Trophoblast cell (in vitro differentiated cells and primary cell): ENCODE measurements around the gene RAB13.

Experiments used
- DNase-seq, 2 donors: peaks; one replicate each; pipeline ENCODE4 v3.0.0-alpha.2; 2016
- H2AFZ ChIP-seq: 2 replicates; pipeline ENCODE4 v1.6.1; 2013; ENCODE audit warnings: low read length, moderate library complexity, mild to moderate bottlenecking; ENCODE audit not compliant: insufficient read depth, poor library complexity
- H2AK5ac ChIP-seq: 2 replicates; pipeline ENCODE4 v1.6.1; 2013; ENCODE audit warnings: mild to moderate bottlenecking, low read length
- H2BK120ac ChIP-seq: 2 replicates; pipeline ENCODE4 v1.6.1; 2013; ENCODE audit warnings: low read length, mild to moderate bottlenecking, moderate library complexity; ENCODE audit not compliant: insufficient read depth, poor library complexity
- H2BK12ac ChIP-seq: 2 replicates; pipeline ENCODE4 v1.6.1; 2013; ENCODE audit warnings: mild to moderate bottlenecking, low read length, moderate library complexity
- H2BK5ac ChIP-seq: 2 replicates; pipeline ENCODE4 v1.6.1; 2013; ENCODE audit warnings: low read length, low read depth, moderate library complexity, mild to moderate bottlenecking; ENCODE audit not compliant: poor library complexity
- H3K14ac ChIP-seq: 2 replicates; pipeline ENCODE4 v1.6.1; 2013; ENCODE audit warnings: mild to moderate bottlenecking, low read length
- H3K18ac ChIP-seq: 2 replicates; pipeline ENCODE4 v1.6.1; 2013; ENCODE audit warnings: mild to moderate bottlenecking, low read length
- H3K23ac ChIP-seq: 2 replicates; pipeline ENCODE4 v1.6.1; 2013; ENCODE audit warnings: low read length
- H3K27ac ChIP-seq: 2 replicates; pipeline ENCODE4 v1.5.1; 2013; ENCODE audit warnings: low read depth, mild to moderate bottlenecking, inconsistent platforms, low read length, moderate library complexity
- H3K27me3 ChIP-seq: 2 replicates; pipeline ENCODE4 v1.6.1; 2013; ENCODE audit warnings: inconsistent platforms, mild to moderate bottlenecking, low read length, moderate library complexity; ENCODE audit not compliant: insufficient read depth
- H3K36me3 ChIP-seq, 2 experiments: 1 replicate in 1 of 2; 2 replicates in 1 of 2; pipeline ENCODE4 v1.6.1; 2013; ENCODE audit warnings: low read length in 2 of 2, mild to moderate bottlenecking in 2 of 2, moderate library complexity in 1 of 2; ENCODE audit not compliant: insufficient read depth in 2 of 2, control insufficient read depth in 1 of 2
- H3K4ac ChIP-seq: 2 replicates; pipeline ENCODE4 v1.6.1; 2013; ENCODE audit warnings: low read depth, mild to moderate bottlenecking, low read length, moderate library complexity
- H3K4me1 ChIP-seq, 2 experiments: 1 replicate in 1 of 2; 2 replicates in 1 of 2; pipeline ENCODE4 v1.6.1; 2013; ENCODE audit warnings: low read length in 2 of 2, mild to moderate bottlenecking in 2 of 2, moderate library complexity in 1 of 2; ENCODE audit not compliant: insufficient read depth in 2 of 2, control insufficient read depth in 1 of 2
- H3K4me2 ChIP-seq: 2 replicates; pipeline ENCODE4 v1.6.1; 2013; ENCODE audit warnings: inconsistent platforms, mild to moderate bottlenecking, low read length, moderate library complexity
- H3K4me3 ChIP-seq: 2 replicates; pipeline ENCODE4 v1.5.1; 2013; ENCODE audit warnings: mild to moderate bottlenecking, low read depth, low read length, inconsistent platforms
- H3K79me1 ChIP-seq: one replicate; pipeline ENCODE4 v1.6.1; 2013; ENCODE audit warnings: low read length
- H3K79me2 ChIP-seq: 2 replicates; pipeline ENCODE4 v1.6.1; 2013; ENCODE audit warnings: low read length, mild to moderate bottlenecking; ENCODE audit not compliant: control insufficient read depth, insufficient read depth, poor library complexity
- H3K9ac ChIP-seq: 2 replicates; pipeline ENCODE4 v1.6.1; 2013; ENCODE audit warnings: mild to moderate bottlenecking, low read length
- H3K9me3 ChIP-seq: 2 replicates; pipeline ENCODE4 v1.6.1; 2013; ENCODE audit warnings: low read depth, mild to moderate bottlenecking, control low read depth, inconsistent platforms, low read length; ENCODE audit not compliant: insufficient read depth
- H4K12ac ChIP-seq: 2 replicates; pipeline ENCODE4 v1.6.1; 2013; ENCODE audit warnings: low read depth, mild to moderate bottlenecking, low read length, moderate library complexity
- H4K8ac ChIP-seq: 2 replicates; pipeline ENCODE4 v1.6.1; 2013; ENCODE audit warnings: low read depth, mild to moderate bottlenecking, low read length, moderate library complexity
- H4K91ac ChIP-seq: one replicate; pipeline ENCODE4 v1.6.1; 2013; ENCODE audit warnings: low read depth, mild to moderate bottlenecking, low read length, moderate library complexity
- WGBS: extraction: QIAGEN DNeasy Blood & Tissue Kit; methylation state at CpG from one replicate; pipeline ENCODE4 v1.1.7; 2013; ENCODE audit warnings: missing lambda C conversion rate; ENCODE audit not compliant: insufficient read length, insufficient coverage; ENCODE audit errors: extremely low coverage; 5-methylcytosine and 5-hydroxymethylcytosine counted together

Gene RAB13

GRCh38 chr1:153962088-153963029 lies 23.8 kb downstream of the RAB13 start:
- peak overlapping the region; percentile 47 for H4K12ac ChIP-seq
- peaks cover 27% of the 10 kb centered on the region for H3K79me2 ChIP-seq
- H2AK5ac ChIP-seq = peak overlapping the region; percentile 60
- WGBS = no CpG with 5 or more reads among the region's 16 CpGs
- no peaks in the 10 kb centered on the region for H3K27me3 ChIP-seq
- H3K9me3 ChIP-seq = no peaks in the 10 kb centered on the region
- peak overlapping the region; percentile 86 for H4K91ac ChIP-seq
- peak overlapping the region; percentile 76 for H3K4me3 ChIP-seq
- H3K23ac ChIP-seq = no peak overlapping the region
- peak; percentile 68 to 85 for DNase-seq
- peak overlapping the region; percentile 94 for H3K18ac ChIP-seq
- peak overlapping the region; percentile 5 for H2BK120ac ChIP-seq
- H3K4me2 ChIP-seq = peak overlapping the region; percentile 86
- peak overlapping the region; percentile 43 for H2BK5ac ChIP-seq
- H3K27ac ChIP-seq = peak overlapping the region; percentile 90
- no peak overlapping the region for H2BK12ac ChIP-seq
- H3K4ac ChIP-seq = peak overlapping the region; percentile 97
- H2AFZ ChIP-seq = peak overlapping the region; percentile 23
- H3K9ac ChIP-seq = peak overlapping the region; percentile 66
- peaks cover 11 to 13% of the 10 kb centered on the region in 2 experiments for H3K4me1 ChIP-seq
- peaks cover 13 to 22% of the 10 kb centered on the region in 2 experiments for H3K36me3 ChIP-seq
- peaks cover 32% of the 10 kb centered on the region for H3K79me1 ChIP-seq
- peak overlapping the region; percentile 83 for H4K8ac ChIP-seq
- H3K14ac ChIP-seq = peak overlapping the region; percentile 95

GRCh38 chr1:153961421-153961820 lies 24.7 kb downstream of the RAB13 start:
- H4K12ac ChIP-seq = no peak overlapping the region
- peaks cover 15 to 19% of the 10 kb centered on the region in 2 experiments for H3K4me1 ChIP-seq
- no CpG with 5 or more reads among the region's 4 CpGs for WGBS
- peak overlapping the region; percentile 17 for H3K14ac ChIP-seq
- no peaks in the 10 kb centered on the region for H3K27me3 ChIP-seq
- peaks cover 31% of the 10 kb centered on the region for H3K79me2 ChIP-seq
- H2BK5ac ChIP-seq = no peak overlapping the region
- H3K4me3 ChIP-seq = no peak overlapping the region
- no peak overlapping the region for H2AK5ac ChIP-seq
- no peak overlapping the region for H3K27ac ChIP-seq
- H3K79me1 ChIP-seq = peaks cover 28% of the 10 kb centered on the region
- H2BK120ac ChIP-seq = no peak overlapping the region
- H3K9me3 ChIP-seq = no peaks in the 10 kb centered on the region
- DNase-seq = no peak
- no peak overlapping the region for H4K91ac ChIP-seq
- no peak overlapping the region for H4K8ac ChIP-seq
- H3K4ac ChIP-seq = peak overlapping the region; percentile 97
- H3K9ac ChIP-seq = peak overlapping the region; percentile 50
- H3K18ac ChIP-seq = no peak overlapping the region
- peaks cover 13 to 22% of the 10 kb centered on the region in 2 experiments for H3K36me3 ChIP-seq
- H2BK12ac ChIP-seq = no peak overlapping the region
- no peak overlapping the region for H2AFZ ChIP-seq
- peak overlapping the region; percentile 86 for H3K4me2 ChIP-seq
- no peak overlapping the region for H3K23ac ChIP-seq

GRCh38 chr1:153960206-153960605 lies 25.9 kb downstream of the RAB13 start:
- Histone ChIP-seq H4K91ac (no peak overlapping the region), H3K9me3 (no peaks in the 10 kb centered on the region), H3K9ac (no peak overlapping the region), H4K12ac (no peak overlapping the region), H2BK120ac (no peak overlapping the region), H2AFZ (no peak overlapping the region), H2BK12ac (no peak overlapping the region), H3K79me2 (peaks cover 33% of the 10 kb centered on the region), H3K27ac (no peak overlapping the region), H3K14ac (no peak overlapping the region), H3K4me3 (no peak overlapping the region), H3K18ac (no peak overlapping the region), H3K36me3 (peaks cover 13 to 22% of the 10 kb centered on the region in 2 experiments), H3K79me1 (peaks cover 28% of the 10 kb centered on the region), H3K23ac (no peak overlapping the region), H2AK5ac (no peak overlapping the region), H3K4me2 (no peak overlapping the region), H2BK5ac (no peak overlapping the region), H4K8ac (no peak overlapping the region), H3K27me3 (no peaks in the 10 kb centered on the region), H3K4me1 (peaks cover 15 to 17% of the 10 kb centered on the region in 2 experiments), H3K4ac (no peak overlapping the region)
- WGBS = no CpG with 5 or more reads among the region's 11 CpGs
- DNase-seq = no peak

- Histone ChIP-seq H4K8ac (no peak overlapping the region), H3K9me3 (no peaks in the 10 kb centered on the region), H3K23ac (no peak overlapping the region), H3K4me2 (no peak overlapping the region), H3K4ac (no peak overlapping the region), H3K18ac (no peak overlapping the region), H3K27ac (no peak overlapping the region), H3K27me3 (no peaks in the 10 kb centered on the region), H3K14ac (no peak overlapping the region), H3K79me2 (peaks cover 33% of the 10 kb centered on the region), H3K4me3 (no peak overlapping the region), H4K12ac (no peak overlapping the region), H2BK120ac (no peak overlapping the region), H2BK5ac (no peak overlapping the region), H3K79me1 (peaks cover 28% of the 10 kb centered on the region), H3K36me3 (peaks cover 19 to 28% of the 10 kb centered on the region in 2 experiments), H2AFZ (no peak overlapping the region), H3K9ac (no peak overlapping the region), H2AK5ac (no peak overlapping the region), H2BK12ac (no peak overlapping the region), H4K91ac (no peak overlapping the region), H3K4me1 (peaks cover 15 to 17% of the 10 kb centered on the region in 2 experiments)
- WGBS = no CpG with 5 or more reads among the region's 3 CpGs
- DNase-seq = no peak
Observed at GRCh38 chr1:153959454-153959853, 26.7 kb downstream of the RAB13 start.
